IPS-NIHi7 (cell line): Measurements from ENCODE around the gene TMEM25.
"Not testable (repeated sequence)": the region's sequence is repeated elsewhere in the genome, so short reads cannot be mapped to it uniquely, and the experiment has no call there.

Experiments
- DNase-seq: peaks from one replicate; pipeline ENCODE4 v3.0.0; 2012; ENCODE audit warnings: mixed read lengths; ENCODE audit errors: extremely low spot score

TMEM25 gene

DNA sequence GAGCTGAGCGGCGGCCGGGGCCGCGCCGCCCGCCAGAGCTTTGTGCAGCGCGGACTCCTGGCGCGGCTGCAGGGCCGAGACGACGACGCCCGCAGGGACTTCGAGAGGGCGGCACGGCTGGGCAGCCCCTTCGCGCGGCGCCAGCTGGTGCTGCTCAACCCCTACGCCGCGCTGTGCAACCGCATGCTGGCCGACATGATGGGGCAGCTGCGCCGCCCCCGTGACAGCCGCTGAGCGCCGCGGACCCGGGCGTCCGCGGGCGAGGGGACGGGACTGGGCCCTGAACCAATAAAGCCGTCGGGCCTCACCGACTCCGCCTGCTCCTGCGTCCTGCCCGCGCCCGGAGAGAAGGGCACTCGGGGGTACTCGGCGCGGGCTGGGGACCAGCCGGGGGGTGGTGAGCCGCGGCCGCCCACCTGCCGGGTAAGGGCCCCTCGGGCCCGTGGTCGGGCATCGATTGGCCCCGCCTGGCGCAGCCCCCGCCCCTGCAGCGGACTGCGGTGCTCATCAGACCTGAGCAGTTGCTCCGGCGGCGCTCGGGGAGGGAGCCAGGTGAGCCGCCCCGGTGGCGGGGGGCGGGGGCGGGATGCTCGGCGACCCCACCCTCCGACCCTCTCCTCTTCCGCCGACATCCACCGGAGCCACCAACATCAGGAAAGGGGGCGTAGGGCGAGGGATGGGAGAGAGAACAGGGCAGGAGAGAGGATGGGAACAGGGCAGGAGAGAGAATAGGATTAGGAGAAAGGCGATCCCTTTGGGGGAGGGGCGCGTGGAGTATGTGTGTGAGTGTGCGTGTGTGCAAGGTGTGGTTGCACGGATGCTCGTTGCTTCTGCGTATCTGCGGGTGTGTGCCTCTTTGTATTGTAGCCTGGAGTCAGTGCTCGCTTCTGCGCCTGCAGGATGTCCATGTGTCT is at the start of gene TMEM25:
Gene TMEM25, plus strand, starts transcription at position 510 of the 914 bp plus-strand sequence. CDS start 610 bp downstream, outside the sequence.
- peak; percentile 97 for DNase-seq

DNA sequence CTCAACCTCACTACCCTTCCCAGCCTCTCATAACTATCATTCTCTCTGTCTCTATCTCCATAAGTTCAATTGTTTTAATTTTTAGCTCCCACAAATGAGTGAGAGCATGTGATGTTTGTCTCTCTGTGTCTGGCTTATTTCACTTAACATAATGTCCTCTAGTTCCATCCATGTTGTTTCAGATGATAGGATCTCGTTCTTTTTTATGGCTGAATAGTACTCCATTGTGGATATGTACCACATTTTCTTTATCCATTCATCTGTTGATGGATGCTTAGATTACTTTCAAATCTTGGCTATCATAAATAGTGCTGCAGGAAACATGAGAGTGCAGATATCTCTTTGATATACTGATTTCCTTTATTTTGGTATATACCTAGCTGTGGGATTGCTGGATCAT is 49.8 kb upstream of the TMEM25 start:
- DNase-seq: not testable (repeated sequence)

DNA sequence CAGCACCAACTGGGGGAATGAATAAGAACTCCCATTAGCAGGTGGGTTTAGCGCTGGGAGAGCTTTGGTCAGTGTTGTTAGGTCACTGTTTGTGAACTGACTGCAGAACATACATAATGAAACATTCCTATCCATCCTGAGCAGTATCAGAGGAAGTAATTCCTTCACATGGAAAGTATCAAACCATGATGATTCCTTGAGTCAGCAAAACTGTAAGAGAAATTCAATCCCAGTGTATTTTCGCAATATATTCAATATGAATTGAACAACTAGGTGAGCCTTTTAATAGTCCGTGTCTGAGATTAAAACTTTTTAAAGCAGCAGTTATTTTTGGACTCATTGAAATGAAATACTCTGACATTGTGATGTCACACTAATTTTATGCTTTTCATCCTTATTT is 46.6 kb upstream of the TMEM25 start:
- no peak for DNase-seq

DNA sequence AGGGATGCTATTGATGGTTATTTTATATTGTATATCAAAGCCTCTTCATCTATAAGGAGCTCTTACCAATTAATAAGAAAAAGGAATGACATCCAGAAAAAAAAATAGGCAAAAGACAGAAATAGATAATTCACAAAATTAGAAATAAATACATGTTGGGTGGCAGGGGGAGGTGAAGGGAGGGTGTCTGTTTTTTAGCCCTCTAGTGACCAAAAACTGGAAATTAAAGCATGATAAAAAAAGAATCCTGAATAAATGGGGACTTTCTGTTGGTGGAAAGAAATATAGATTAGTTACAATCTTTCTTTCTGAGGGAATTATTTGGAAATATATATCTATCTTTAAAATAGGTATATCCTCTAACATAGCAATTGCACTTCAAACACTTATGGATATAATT is 45.7 kb upstream of the TMEM25 start:
- no peak for DNase-seq

DNA sequence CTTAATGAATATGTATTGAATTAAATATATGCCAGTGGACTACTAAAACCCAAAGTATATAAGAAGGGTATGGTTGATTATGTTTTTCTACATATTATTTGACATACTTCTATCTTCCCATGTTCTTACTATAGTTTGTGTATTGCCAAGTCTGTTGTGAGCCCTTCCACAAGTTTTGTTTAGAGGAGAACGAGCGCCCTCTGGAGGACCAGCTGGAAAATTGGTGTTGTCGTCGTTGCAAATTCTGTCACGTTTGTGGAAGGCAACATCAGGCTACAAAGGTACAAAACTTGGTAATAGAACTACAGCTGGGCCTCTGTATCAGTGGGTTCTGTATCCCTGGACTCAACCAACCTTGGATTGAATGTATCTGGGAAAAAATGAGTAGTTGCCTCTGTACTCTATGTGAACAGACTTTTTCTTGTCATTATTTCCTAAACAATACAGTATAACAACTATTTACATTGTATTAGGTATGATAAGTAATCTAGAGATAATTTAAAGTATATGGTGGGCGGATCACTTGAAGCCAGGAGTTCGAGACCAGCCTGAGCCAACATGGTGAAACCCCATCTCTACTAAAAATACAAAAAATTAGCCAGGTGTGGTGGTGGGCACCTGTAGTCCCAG is 42.4 kb upstream of the TMEM25 start:
- peak; percentile 82 for DNase-seq

DNA sequence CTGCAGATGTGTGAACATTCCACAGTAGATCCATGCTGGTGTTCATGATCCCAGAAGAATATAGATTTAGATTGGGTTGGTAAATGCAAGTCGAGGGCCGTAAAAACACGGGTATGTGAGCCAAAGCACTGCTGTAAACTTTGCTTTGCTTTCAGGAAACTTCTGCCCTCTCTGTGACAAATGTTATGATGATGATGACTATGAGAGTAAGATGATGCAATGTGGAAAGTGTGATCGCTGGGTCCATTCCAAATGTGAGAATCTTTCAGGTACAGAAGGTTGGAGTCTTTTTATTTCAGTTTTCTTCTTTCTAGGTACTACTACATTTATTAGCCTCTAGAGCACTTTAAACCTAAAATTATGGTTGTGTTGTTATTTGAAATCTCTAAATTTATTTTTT is 40.0 kb upstream of the TMEM25 start:
- no peak for DNase-seq

DNA sequence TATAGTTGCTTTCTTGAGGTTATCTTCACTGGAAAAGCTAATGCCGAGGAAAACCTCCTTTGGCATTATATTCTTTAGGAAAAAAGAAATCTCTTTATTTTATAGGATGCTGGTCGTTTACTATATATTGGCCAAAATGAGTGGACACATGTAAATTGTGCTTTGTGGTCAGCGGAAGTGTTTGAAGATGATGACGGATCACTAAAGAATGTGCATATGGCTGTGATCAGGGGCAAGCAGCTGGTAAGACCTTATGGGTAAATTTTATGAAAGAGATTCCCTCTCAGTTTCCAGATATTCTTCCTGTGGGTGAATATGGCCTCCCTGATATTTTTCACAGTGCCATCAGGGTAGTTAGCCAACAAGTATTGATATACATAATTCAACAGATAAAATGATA is 33.2 kb upstream of the TMEM25 start:
- DNase-seq: no peak

DNA sequence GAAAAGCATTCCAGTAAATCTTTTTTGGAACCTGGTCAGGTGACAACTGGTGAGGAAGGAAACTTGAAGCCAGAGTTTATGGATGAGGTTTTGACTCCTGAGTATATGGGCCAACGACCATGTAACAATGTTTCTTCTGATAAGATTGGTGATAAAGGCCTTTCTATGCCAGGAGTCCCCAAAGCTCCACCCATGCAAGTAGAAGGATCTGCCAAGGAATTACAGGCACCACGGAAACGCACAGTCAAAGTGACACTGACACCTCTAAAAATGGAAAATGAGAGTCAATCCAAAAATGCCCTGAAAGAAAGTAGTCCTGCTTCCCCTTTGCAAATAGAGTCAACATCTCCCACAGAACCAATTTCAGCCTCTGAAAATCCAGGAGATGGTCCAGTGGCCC is 27.8 kb upstream of the TMEM25 start:
- no peak for DNase-seq

DNA sequence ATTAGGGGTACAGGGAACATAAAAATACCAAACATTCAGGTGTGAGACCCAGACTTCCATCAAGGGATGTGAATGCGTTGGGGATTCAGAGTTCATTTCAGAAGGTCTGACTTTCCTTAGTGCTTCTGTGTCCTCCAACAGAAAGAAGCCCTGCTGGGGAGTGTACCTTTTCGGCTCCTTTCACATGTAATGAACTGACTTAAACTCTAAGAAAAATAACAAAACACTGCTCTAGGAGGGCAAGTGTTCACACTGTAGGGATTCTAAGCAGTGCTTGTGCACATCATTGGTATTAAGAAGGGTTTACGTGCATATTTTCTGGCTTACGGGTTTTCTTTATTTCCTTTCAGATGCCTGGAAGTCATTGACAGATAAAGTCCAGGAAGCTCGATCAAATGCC is 19.4 kb upstream of the TMEM25 start:
- DNase-seq: no peak

DNA sequence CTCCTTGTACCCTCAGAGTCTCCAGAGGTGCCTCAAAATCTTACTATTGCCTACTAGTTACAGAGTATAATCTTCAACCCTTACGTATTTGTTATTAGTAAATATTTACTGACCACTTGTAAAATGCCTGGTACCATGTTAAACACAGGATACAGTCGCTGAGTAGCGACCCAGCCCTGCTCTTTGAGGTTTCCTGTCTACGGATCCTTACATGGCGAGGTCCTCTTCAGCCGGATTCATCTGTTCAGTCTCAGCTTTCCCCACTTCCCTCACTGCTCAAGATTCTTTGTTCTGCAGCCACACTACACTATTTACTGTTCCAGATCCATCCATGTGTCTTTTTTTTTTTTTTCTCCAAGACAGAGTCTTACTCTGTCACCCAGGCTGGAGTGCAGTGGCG is 16.9 kb upstream of the TMEM25 start:
- DNase-seq: no peak

DNA sequence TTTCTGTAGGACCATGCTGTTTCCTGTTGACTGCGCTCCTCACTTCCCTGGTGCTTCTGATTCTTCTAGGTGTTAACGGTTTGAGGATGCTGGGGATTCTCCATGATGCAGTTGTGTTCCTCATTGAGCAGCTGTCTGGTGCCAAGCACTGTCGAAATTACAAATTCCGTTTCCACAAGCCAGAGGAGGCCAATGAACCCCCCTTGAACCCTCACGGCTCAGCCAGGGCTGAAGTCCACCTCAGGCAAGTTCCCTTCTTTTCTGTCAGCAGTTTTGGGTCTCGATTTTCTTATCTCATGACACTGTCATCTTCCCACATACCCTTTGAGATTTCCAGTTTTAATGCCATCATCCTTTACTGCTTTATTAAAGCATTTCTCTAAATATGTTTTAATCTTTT is 11.4 kb upstream of the TMEM25 start:
- DNase-seq: no peak

DNA sequence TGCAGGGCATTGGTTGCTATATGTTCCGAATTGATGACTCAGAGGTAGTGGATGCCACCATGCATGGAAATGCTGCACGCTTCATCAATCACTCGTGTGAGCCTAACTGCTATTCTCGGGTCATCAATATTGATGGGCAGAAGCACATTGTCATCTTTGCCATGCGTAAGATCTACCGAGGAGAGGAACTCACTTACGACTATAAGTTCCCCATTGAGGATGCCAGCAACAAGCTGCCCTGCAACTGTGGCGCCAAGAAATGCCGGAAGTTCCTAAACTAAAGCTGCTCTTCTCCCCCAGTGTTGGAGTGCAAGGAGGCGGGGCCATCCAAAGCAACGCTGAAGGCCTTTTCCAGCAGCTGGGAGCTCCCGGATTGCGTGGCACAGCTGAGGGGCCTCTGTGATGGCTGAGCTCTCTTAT is 9.1 kb upstream of the TMEM25 start:
- DNase-seq: no peak

DNA sequence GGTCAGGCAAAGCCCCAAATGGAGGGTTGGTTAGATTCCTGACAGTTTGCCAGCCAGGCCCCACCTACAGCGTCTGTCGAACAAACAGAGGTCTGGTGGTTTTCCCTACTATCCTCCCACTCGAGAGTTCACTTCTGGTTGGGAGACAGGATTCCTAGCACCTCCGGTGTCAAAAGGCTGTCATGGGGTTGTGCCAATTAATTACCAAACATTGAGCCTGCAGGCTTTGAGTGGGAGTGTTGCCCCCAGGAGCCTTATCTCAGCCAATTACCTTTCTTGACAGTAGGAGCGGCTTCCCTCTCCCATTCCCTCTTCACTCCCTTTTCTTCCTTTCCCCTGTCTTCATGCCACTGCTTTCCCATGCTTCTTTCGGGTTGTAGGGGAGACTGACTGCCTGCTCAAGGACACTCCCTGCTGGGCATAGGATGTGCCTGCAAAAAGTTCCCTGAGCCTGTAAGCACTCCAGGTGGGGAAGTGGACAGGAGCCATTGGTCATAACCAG is 8.4 kb upstream of the TMEM25 start:
- DNase-seq: peak; percentile 74

DNA sequence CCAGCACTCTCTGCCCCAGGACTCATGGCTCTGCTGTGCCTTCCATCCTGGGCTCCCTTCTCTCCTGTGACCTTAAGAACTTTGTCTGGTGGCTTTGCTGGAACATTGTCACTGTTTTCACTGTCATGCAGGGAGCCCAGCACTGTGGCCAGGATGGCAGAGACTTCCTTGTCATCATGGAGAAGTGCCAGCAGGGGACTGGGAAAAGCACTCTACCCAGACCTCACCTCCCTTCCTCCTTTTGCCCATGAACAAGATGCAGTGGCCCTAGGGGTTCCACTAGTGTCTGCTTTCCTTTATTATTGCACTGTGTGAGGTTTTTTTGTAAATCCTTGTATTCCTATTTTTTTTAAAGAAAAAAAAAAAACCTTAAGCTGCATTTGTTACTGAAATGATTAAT is 6.6 kb upstream of the TMEM25 start:
- no peak for DNase-seq

DNA sequence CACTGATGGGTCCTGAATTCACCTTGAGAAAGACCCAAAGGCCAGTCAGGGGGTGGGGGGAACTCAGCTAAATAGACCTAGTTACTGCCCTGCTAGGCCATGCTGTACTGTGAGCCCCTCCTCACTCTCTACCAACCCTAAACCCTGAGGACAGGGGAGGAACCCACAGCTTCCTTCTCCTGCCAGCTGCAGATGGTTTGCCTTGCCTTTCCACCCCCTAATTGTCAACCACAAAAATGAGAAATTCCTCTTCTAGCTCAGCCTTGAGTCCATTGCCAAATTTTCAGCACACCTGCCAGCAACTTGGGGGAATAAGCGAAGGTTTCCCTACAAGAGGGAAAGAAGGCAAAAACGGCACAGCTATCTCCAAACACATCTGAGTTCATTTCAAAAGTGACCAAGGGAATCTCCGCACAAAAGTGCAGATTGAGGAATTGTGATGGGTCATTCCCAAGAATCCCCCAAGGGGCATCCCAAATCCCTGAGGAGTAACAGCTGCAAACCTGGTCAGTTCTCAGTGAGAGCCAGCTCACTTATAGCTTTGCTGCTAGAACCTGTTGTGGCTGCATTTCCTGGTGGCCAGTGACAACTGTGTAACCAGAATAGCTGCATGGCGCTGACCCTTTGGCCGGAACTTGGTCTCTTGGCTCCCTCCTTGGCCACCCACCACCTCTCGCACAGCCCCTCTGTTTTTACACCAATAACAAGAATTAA is 6.1 kb upstream of the TMEM25 start:
- DNase-seq: no peak

DNA sequence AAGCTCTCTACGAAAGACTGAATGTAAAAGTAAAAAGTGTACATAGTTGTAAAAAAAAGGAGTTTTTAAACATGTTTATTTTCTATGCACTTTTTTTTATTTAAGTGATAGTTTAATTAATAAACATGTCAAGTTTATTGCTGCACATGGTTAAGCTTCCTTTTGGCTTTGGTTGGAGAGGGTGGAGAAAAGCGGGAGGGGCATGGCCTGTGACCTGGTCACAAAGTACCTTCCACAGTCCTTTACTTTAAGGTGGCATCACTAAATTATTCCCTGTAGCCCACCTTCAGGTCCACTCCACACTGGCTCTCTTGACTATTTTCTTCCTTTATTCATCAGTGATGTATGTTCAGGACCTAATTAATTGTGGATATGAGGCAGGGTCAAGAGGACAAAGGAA is 4.3 kb upstream of the TMEM25 start:
- no peak for DNase-seq

DNA sequence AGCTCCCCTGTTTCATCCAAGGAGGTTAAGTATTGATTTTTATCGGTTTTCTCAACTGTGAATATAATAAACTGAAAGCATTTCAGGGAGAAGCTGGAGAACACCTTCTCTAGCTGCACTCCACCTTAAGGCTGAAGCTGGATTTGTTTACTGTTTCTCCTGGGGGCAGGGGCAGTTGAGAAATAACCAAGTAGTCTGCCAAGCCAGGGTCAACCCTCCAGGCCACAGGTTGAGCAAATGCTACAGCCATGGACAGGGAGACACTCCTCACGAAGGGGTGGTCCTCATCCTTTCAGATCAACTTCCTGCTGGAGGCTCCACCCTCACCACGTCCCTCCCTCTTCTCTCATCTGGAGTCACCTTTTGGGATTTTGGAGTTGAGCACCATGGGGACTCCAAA is 3.9 kb upstream of the TMEM25 start, which contains the start of gene TTC36:
Gene TTC36, plus strand, starts transcription at position 366 of the 400 bp plus-strand sequence. Its CDS starts 21 bp downstream, at position 387.
- DNase-seq: peak; percentile 53

DNA sequence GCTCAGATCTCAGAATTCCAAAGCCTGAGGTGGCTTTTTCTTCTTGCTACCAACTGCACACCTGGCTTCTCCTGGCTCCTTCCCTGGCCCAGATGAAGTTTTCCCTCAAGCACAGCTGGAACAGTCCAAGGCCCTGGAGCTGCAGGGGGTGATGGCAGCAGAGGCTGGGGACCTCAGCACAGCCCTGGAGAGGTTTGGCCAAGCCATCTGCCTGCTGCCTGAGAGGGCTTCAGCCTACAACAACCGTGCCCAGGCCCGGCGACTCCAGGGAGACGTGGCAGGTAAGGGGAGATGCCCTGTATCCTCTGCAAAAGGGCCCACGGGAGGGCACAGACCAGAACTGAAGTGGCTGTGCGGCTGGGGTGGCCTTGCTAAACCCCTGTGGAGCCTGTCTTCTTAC is 2.5 kb upstream of the TMEM25 start:
- no peak for DNase-seq

DNA sequence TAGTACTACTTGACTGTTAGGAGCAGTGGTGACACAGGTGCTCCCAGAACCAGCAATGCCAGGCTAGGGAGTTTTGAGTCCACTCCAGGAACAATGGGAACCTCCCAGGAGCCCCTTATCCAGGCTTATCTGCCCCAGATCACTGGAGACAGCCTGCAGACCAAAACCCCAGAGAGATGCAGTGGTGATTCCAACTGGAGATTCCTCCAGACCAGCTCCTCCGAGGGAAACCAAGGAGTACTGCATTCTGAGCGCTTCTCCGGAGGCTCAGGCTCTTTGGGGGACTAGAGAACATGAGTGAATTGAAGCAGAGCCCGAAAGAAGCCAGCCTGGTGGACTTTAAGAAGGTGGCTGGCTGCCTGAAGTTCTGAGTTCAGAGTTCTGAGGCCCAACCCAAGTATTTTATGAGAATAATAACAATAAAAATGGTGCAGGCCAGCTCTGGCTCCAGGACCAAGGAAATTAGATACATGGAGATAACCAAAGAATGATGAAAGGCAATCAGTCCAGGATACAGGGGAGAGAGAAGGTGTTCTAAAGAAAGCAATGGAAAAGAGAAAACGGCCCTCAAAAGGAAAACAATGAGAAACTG is 1.3 kb upstream of the TMEM25 start:
- DNase-seq: no peak

DNA sequence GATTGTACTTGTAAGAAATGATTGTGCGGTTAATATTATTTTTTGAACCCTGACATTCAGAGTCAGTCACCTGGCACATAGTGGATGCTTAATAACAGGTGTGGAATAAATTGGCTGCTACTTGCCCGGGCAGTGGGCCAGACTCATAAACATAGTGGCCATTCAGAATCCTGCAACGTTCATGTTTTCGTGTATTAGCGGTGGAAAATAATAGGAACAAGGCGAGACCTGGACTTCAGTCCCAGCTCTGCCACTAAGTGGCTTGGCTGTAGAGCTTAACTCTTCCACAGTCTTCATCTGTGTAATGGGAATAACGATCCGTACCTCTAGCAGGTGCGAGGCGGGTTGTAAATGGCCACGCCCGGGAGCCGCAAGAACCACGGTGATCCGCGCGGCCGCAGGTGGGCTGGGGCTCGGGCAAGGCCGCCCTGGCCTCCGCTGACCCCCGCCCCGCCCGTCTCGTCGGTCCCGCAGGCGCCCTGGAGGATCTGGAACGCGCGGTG is 761 bp upstream of the TMEM25 start:
- DNase-seq: no peak

DNA sequence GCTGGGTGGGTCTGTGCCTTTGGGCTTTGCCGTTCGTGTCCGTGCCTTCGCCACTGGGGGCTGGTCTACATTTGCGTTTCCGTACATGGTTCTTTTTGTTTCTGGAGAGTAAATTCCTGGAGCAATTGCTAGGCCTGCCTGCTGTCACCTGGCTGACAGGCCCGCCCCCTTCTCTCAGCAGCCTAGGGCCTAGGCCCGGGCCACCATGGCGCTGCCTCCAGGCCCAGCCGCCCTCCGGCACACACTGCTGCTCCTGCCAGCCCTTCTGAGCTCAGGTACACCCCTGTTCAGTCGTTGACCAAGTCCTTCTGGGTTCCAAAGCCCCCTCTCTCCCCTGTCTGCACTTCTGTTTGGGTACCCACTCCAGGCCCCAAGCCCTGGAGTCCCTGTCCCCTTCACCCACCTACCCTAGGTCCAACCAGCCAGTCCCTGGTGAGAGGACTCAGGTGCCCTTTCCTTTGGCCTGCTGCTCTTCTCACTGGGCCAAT is 649 bp downstream of the TMEM25 start:
- DNase-seq: peak; percentile 50
